ENCODE measurements around the gene ARHGAP21.
"Not testable (repeated sequence)": the region's sequence is repeated elsewhere in the genome, so short reads cannot be mapped to it uniquely, and the experiment has no call there.

ARHGAP21 gene

GRCh38 chr10:24685958-24686540 is 37.6 kb downstream of the ARHGAP21 start:
- no peak for DNase-seq (ENCODE audit: low read depth in 2 of 2)

GRCh38 chr10:24683554-24683953 is 40.1 kb downstream of the ARHGAP21 start:
- no peak for DNase-seq (ENCODE audit: low read depth in 2 of 2)

- no peak for DNase-seq (ENCODE audit: low read depth in 2 of 2)
Observed at GRCh38 chr10:24681572-24682088, 42.1 kb downstream of the ARHGAP21 start.

GRCh38 chr10:24680647-24681524 is 42.8 kb downstream of the ARHGAP21 start:
- DNase-seq (ENCODE audit: low read depth in 2 of 2): no peak

- DNase-seq (ENCODE audit: low read depth in 2 of 2): no peak
Observed at GRCh38 chr10:24678757-24679156, 44.9 kb downstream of the ARHGAP21 start.

GRCh38 chr10:24674892-24675632 is 48.6 kb downstream of the ARHGAP21 start:
- DNase-seq (ENCODE audit: low read depth in 2 of 2): no peak

GRCh38 chr10:24670964-24671670 is 52.6 kb downstream of the ARHGAP21 start:
- DNase-seq (ENCODE audit: low read depth in 2 of 2): no peak

- DNase-seq (ENCODE audit: low read depth in 2 of 2): no peak
Observed at GRCh38 chr10:24669285-24669852, 54.3 kb downstream of the ARHGAP21 start.

GRCh38 chr10:24668247-24668646 is 55.4 kb downstream of the ARHGAP21 start:
- no peak for DNase-seq (ENCODE audit: low read depth in 2 of 2)

- no peak for DNase-seq (ENCODE audit: low read depth in 2 of 2)
Observed at GRCh38 chr10:24664991-24665390, 58.7 kb downstream of the ARHGAP21 start.

- DNase-seq (ENCODE audit: low read depth in 2 of 2): no peak
Observed at GRCh38 chr10:24661376-24661775, 62.3 kb downstream of the ARHGAP21 start.

- not testable (repeated sequence) for DNase-seq (ENCODE audit: low read depth in 2 of 2)
Observed at GRCh38 chr10:24658319-24658718, 65.4 kb downstream of the ARHGAP21 start.

GRCh38 chr10:24656326-24656725 is 67.4 kb downstream of the ARHGAP21 start:
- not testable (repeated sequence) for DNase-seq (ENCODE audit: low read depth in 2 of 2)

- no peak for DNase-seq (ENCODE audit: low read depth in 2 of 2)
Observed at GRCh38 chr10:24652381-24652957, 71.2 kb downstream of the ARHGAP21 start.

GRCh38 chr10:24651923-24652322 is 71.8 kb downstream of the ARHGAP21 start:
- no peak for DNase-seq (ENCODE audit: low read depth in 2 of 2)

- DNase-seq (ENCODE audit: low read depth in 2 of 2): no peak
Observed at GRCh38 chr10:24650669-24651391, 72.9 kb downstream of the ARHGAP21 start.

GRCh38 chr10:24645784-24646183 is 77.9 kb downstream of the ARHGAP21 start:
- no peak for DNase-seq (ENCODE audit: low read depth in 2 of 2)

- DNase-seq (ENCODE audit: low read depth in 2 of 2): no peak
Observed at GRCh38 chr10:24645022-24645421, 78.7 kb downstream of the ARHGAP21 start.

GRCh38 chr10:24643679-24644209 is 79.9 kb downstream of the ARHGAP21 start:
- DNase-seq (ENCODE audit: low read depth in 2 of 2): no peak
